MG63 (cell line): ENCODE data around the gene EFNA4. TPM values are rescaled to one million over a fixed set of nuclear protein-coding genes. Genes with fewer than 3 reads are reported as not detected.
A peak's percentile ranks its signal among the peaks of the same experiment; 100 is the strongest.

Experiments
- DNase-seq: peaks from one replicate; pipeline ENCODE4 v3.0.0-alpha.2; 2020
- H3K27me3 ChIP-seq: fragments of 250-450 bp; sonication (Bioruptor Pico); 2 replicates; pipeline ENCODE4 v1.5.1; 2020; ENCODE audit warnings: mild to moderate bottlenecking, moderate library complexity
- H3K36me3 ChIP-seq: fragments of 250-450 bp; sonication (Bioruptor Pico); 2 replicates; pipeline ENCODE4 v1.5.1; 2020; ENCODE audit warnings: mild to moderate bottlenecking, moderate library complexity
- H3K4me3 ChIP-seq: fragments of 250-450 bp; sonication (Bioruptor Pico); 2 replicates; pipeline ENCODE4 v1.5.1; 2020; ENCODE audit warnings: mild to moderate bottlenecking, moderate library complexity
- H3K9me3 ChIP-seq: fragments of 250-450 bp; sonication (Bioruptor Pico); 2 replicates; pipeline ENCODE4 v1.5.1; 2020; ENCODE audit warnings: mild to moderate bottlenecking, moderate library complexity
- total RNA-seq: library from RNA; depleted of rRNA; stranded (reverse); fragments of >200 nt; shearing (Covaris generic); gene quantifications from 2 replicates; pipeline ENCODE4 v1.2.3, GENCODE V29; 2014; ENCODE audit warnings: low replicate concordance

The EFNA4 gene
- total RNA-seq, 1 experiment from 2014 or later: 12.0 TPM

- no peak for DNase-seq
These were observed 683 bp upstream of the EFNA4 start for GRCh38 chr1:155062702-155063411.

GRCh38 chr1:155064111-155064831 is 731 bp downstream of the EFNA4 start:
- no peak for DNase-seq
- Histone ChIP-seq H3K4me3 (peak overlapping the region; percentile 85), H3K36me3 (peaks cover 27% of the 10 kb centered on the region), H3K27me3 (no peaks in the 10 kb centered on the region), H3K9me3 (no peaks in the 10 kb centered on the region)

More at GRCh38 chr1:155062702-155063411, 683 bp upstream of the EFNA4 start:
- no peaks in the 10 kb centered on the region for H3K9me3 ChIP-seq
- peak overlapping the region; percentile 85 for H3K4me3 ChIP-seq
- H3K36me3 ChIP-seq: peaks cover 36% of the 10 kb centered on the region
- no peaks in the 10 kb centered on the region for H3K27me3 ChIP-seq

- Histone ChIP-seq H3K4me3 (no peak overlapping the region; the same call in 1 of the 2 replicates), H3K36me3 (peaks cover 24% of the 10 kb centered on the region), H3K9me3 (no peaks in the 10 kb centered on the region), H3K27me3 (no peaks in the 10 kb centered on the region)
- DNase-seq: no peak
These were observed 1.4 kb downstream of the EFNA4 start for GRCh38 chr1:155064832-155065429.

DNA sequence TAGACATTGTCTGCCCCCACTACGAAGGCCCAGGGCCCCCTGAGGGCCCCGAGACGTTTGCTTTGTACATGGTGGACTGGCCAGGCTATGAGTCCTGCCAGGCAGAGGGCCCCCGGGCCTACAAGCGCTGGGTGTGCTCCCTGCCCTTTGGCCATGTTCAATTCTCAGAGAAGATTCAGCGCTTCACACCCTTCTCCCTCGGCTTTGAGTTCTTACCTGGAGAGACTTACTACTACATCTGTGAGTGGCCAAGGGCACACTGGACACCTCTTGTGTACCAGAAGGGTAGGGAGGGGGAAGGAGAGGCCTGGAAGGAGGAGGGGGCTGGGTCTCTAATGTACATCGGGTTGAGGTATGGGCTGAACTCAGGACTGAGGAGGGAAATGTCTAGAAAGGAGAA is 3.2 kb downstream of the EFNA4 start:
- no peaks in the 10 kb centered on the region for H3K9me3 ChIP-seq
- H3K36me3 ChIP-seq: peaks cover 18% of the 10 kb centered on the region
- H3K27me3 ChIP-seq: no peaks in the 10 kb centered on the region
- no peak overlapping the region for H3K4me3 ChIP-seq
- no peak for DNase-seq

DNA sequence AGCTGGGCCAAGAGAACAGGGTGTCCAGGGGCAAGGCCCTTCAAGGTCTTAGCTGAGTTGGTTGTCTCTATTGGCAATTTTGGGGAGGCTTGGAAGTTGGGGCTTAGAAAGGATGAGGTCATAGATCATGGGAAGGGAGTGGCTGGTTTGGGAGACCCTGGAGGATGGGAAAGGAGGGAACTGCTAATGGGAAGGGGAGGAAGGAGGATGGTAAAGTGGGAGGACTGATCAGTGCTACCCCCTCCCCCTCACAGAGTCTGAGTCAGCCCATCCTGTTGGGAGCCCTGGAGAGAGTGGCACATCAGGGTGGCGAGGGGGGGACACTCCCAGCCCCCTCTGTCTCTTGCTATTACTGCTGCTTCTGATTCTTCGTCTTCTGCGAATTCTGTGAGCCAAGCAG is 5.1 kb downstream of the EFNA4 start:
- no peak for DNase-seq
- H3K27me3 ChIP-seq: no peaks in the 10 kb centered on the region
- H3K36me3 ChIP-seq: peaks cover 3% of the 10 kb centered on the region; the same call in 1 of the 2 replicates
- no peak overlapping the region for H3K4me3 ChIP-seq
- no peaks in the 10 kb centered on the region for H3K9me3 ChIP-seq

DNA sequence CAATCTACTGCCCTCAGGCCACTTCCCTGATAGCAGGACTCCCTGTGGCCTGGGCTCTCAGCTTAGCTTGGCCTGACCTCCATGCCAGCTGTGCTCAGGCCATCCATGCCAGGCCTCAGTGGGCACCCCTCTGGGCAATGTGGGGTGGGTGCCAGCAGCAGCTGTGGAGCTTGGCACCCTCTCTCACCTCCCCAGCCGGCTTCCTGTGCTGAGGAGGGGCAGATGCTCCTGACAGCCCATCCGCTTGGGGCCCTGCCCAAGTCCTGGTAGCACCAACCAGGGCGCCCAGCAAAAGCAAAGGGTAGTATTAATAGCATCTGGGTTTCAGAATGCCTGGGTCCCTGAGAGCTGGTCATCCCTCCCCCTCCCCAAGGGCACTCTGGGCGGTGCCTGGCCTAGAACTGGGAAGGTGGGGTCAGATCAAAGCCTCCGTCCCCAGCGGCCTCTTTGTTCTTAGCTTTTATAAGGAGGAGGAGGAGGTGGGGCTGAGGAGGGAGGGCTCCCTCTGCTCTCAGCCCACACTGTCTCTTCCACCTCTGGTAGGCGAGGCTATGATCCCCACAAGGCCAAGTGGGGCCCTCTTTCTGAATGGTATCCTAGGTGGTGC is 6.1 kb downstream of the EFNA4 start:
- no peak overlapping the region for H3K4me3 ChIP-seq
- DNase-seq: peak; percentile 56
- peaks cover 3% of the 10 kb centered on the region; the same call in 1 of the 2 replicates for H3K36me3 ChIP-seq
- no peaks in the 10 kb centered on the region for H3K9me3 ChIP-seq
- no peaks in the 10 kb centered on the region for H3K27me3 ChIP-seq

DNA sequence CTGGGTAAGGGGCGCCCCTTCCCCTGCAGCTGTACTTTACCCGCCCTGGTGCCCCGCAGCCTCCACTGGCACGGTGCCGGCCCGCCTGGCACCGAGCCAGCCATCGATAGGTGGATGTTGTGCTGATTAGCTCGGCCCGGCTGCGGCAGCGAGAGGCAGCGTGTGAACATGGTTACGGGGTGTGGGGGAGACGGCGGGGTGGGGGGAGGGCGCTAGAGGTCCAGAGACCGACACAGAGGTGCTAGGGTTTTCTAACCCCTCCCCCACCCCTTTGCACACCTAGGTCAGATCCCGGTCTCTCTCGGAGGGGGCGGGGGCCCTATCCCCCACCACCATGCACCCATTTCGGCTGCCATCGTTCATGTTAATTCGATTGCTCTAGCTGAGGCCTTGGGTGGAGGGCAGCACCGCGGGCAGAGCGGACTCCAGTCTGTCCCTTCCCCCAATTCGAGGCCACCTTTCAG is 6.7 kb downstream of the EFNA4 start:
- peaks cover 3% of the 10 kb centered on the region; the same call in 1 of the 2 replicates for H3K36me3 ChIP-seq
- no peak overlapping the region for H3K4me3 ChIP-seq
- no peak for DNase-seq
- no peaks in the 10 kb centered on the region for H3K9me3 ChIP-seq
- no peaks in the 10 kb centered on the region for H3K27me3 ChIP-seq

GRCh38 chr1:155070721-155071569 is 7.4 kb downstream of the EFNA4 start:
- no peaks in the 10 kb centered on the region for H3K27me3 ChIP-seq
- no peaks in the 10 kb centered on the region for H3K9me3 ChIP-seq
- H3K4me3 ChIP-seq: no peak overlapping the region
- H3K36me3 ChIP-seq: peaks cover 3% of the 10 kb centered on the region; the same call in 1 of the 2 replicates
- DNase-seq: no peak

GRCh38 chr1:155071701-155072100 is 8.2 kb downstream of the EFNA4 start:
- Histone ChIP-seq H3K4me3 (no peak overlapping the region), H3K27me3 (no peaks in the 10 kb centered on the region), H3K36me3 (peaks cover 3% of the 10 kb centered on the region; the same call in 1 of the 2 replicates), H3K9me3 (no peaks in the 10 kb centered on the region)
- no peak for DNase-seq

GRCh38 chr1:155072531-155073289 is 9.2 kb downstream of the EFNA4 start:
- DNase-seq: no peak
- Histone ChIP-seq H3K4me3 (no peak overlapping the region), H3K36me3 (peaks cover 3% of the 10 kb centered on the region; the same call in 1 of the 2 replicates), H3K9me3 (no peaks in the 10 kb centered on the region), H3K27me3 (no peaks in the 10 kb centered on the region)

- peaks cover 3% of the 10 kb centered on the region; the same call in 1 of the 2 replicates for H3K36me3 ChIP-seq
- no peaks in the 10 kb centered on the region for H3K27me3 ChIP-seq
- DNase-seq: no peak
- H3K4me3 ChIP-seq: no peak overlapping the region
- H3K9me3 ChIP-seq: no peaks in the 10 kb centered on the region
These were observed 10.1 kb downstream of the EFNA4 start for GRCh38 chr1:155073377-155074242.

DNA sequence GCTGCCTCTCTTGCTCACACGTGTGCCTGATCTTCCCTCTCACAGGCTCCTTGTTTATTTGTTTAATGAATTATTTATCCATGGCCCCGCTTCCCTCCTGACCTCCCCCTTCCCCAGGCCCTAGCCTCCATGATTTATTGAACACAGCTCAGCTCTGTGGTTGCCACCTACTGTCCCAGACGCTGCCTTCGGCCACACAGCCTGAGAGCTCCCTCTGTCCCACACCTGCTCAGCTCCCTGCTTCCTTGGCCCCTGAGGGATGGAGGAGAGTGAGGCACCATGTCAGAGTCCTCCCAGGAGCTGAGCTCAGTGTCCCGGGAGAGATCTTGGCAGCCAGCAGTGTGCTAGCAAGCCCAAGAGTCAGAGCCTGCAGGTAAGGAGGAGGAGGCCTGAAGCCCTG is 12.0 kb downstream of the EFNA4 start:
- Histone ChIP-seq H3K27me3 (peaks cover 17% of the 10 kb centered on the region), H3K36me3 (no peaks in the 10 kb centered on the region), H3K9me3 (no peaks in the 10 kb centered on the region), H3K4me3 (no peak overlapping the region)
- DNase-seq: no peak

DNA sequence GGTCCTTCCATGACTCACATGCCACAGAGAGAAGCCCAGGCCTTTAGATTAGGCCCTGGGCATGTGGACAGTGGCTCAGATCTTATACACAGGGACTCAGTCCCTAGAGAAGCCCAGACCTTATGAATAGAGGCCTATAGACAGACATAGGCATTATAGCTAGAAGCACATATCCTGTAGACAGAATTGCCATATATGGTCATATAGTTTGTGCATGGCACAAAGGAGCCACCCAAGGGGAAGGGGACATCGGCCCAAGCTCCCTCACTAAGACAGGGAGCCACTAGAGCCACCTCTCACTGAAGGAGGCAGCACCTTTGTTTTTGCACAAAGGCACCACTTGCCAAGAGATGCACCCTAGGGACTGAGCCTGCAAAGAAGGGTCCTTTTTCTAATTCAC is 12.8 kb downstream of the EFNA4 start:
- no peak overlapping the region for H3K4me3 ChIP-seq
- DNase-seq: no peak
- no peaks in the 10 kb centered on the region for H3K9me3 ChIP-seq
- no peaks in the 10 kb centered on the region for H3K36me3 ChIP-seq
- H3K27me3 ChIP-seq: peaks cover 25% of the 10 kb centered on the region

GRCh38 chr1:155077346-155077745 is 13.8 kb downstream of the EFNA4 start:
- H3K4me3 ChIP-seq: no peak overlapping the region
- H3K36me3 ChIP-seq: no peaks in the 10 kb centered on the region
- H3K27me3 ChIP-seq: peaks cover 35% of the 10 kb centered on the region
- DNase-seq: no peak
- no peaks in the 10 kb centered on the region for H3K9me3 ChIP-seq
